ENCODE results near the gene CCDC73. TPM values are rescaled to one million over a fixed set of nuclear protein-coding genes. Genes with fewer than 3 reads are reported as not detected.

Gene CCDC73
- total and polyA plus RNA-seq, 10 of the 15 experiments (the other 5 are each of a cell fraction or from before 2014, with no cell fraction given) = 0.05 to 0.57 (median 0.14) TPM

DNA sequence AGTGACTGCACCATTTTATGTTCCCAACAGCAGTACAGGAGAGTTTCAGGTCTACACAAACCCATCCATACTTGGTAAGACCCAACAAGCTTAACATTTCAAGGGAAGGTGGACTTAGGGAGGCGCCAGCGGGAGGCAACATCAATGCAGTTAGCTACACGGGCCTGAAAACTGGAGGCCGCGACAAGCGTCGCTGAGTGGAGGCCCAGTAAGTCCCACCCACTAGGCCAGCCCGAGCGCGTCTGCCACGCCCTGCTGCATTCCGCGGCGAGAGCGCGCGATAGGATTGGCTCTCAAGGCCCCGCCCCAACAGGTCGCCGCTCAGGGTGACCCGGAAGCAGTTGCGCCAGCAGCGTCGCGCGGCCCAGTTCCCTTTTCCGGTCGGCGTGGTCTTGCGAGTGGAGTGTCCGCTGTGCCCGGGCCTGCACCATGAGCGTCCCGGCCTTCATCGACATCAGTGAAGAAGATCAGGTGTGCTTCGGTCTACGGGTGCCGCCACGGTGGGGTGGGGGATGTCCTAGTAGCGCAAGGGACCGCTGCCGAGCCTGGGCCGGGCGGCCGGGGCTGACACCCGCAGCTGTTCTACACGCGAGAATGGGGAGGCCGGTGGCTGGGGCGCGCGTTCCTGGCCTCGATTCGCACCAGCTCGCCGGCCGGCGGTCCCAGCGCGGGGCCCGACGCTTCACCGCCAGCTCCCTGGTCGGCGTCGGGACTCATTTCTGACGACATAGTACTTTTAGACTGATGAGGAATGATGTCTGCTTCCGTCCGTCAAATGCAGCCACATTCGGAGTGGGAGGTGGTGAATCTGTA is 210.8 kb downstream of the CCDC73 start, which contains the start of gene EIF3M (continued):
- TF ChIP-seq MYC (IDR thresholded peaks at IDR 0.05; ENCODE audit: insufficient read depth, insufficient read length, insufficient replicate concordance, low read length, severe bottlenecking) (peak; percentile 97), BMI1 (IDR thresholded peaks at IDR 0.05; ENCODE audit: borderline replicate concordance) (no peak), SPI1 (IDR thresholded peaks at IDR 0.05; ENCODE audit: borderline replicate concordance, insufficient read depth, low read depth, low read length) (peak; percentile 87), SIN3A (IDR thresholded peaks at IDR 0.05; ENCODE audit: low read depth, low read length) (peak; percentile 77), JUND (IDR thresholded peaks at IDR 0.05; ENCODE audit: low read depth, low read length) (no peak), NFYB (IDR thresholded peaks at IDR 0.05; ENCODE audit: insufficient read depth, low read depth, low read length) (peak; percentile 78), POLR2A (IDR thresholded peaks at IDR 0.05; ENCODE audit: low read depth, low read length) (peak; percentile 100), LARP7 (IDR thresholded peaks at IDR 0.05) (peak; percentile 77; the same call in 1 of the 2 replicates), IKZF1 (conservative IDR thresholded peaks at IDR 0.05) (peak; percentile 82), CREB1 (IDR thresholded peaks at IDR 0.05; ENCODE audit: low read depth) (peak; percentile 73; the same call in 1 of the 2 replicates), SIX5 (IDR thresholded peaks at IDR 0.05; ENCODE audit: low read depth, low read length, severe bottlenecking) (peak; percentile 5), RB1 (IDR thresholded peaks at IDR 0.05; ENCODE audit: borderline replicate concordance) (peak; percentile 60; the same call in 1 of the 2 replicates), NBN (IDR thresholded peaks at IDR 0.05) (0 out of 2 replicates have a peak, but pooled peaks have one; percentile 26), NR2C2 (IDR thresholded peaks at IDR 0.05; ENCODE audit: borderline replicate concordance, control insufficient read depth, insufficient read length, low read depth) (peak; percentile 95), MTA2 (IDR thresholded peaks at IDR 0.05; ENCODE audit: low read depth) (peak; percentile 85), NR2C1 (IDR thresholded peaks at IDR 0.05) (peak; percentile 99), GABPA (IDR thresholded peaks at IDR 0.05; ENCODE audit: low read depth) (peak; percentile 97), JUNB (IDR thresholded peaks at IDR 0.05) (no peak)
- TF ChIP-seq, protein P1, sequence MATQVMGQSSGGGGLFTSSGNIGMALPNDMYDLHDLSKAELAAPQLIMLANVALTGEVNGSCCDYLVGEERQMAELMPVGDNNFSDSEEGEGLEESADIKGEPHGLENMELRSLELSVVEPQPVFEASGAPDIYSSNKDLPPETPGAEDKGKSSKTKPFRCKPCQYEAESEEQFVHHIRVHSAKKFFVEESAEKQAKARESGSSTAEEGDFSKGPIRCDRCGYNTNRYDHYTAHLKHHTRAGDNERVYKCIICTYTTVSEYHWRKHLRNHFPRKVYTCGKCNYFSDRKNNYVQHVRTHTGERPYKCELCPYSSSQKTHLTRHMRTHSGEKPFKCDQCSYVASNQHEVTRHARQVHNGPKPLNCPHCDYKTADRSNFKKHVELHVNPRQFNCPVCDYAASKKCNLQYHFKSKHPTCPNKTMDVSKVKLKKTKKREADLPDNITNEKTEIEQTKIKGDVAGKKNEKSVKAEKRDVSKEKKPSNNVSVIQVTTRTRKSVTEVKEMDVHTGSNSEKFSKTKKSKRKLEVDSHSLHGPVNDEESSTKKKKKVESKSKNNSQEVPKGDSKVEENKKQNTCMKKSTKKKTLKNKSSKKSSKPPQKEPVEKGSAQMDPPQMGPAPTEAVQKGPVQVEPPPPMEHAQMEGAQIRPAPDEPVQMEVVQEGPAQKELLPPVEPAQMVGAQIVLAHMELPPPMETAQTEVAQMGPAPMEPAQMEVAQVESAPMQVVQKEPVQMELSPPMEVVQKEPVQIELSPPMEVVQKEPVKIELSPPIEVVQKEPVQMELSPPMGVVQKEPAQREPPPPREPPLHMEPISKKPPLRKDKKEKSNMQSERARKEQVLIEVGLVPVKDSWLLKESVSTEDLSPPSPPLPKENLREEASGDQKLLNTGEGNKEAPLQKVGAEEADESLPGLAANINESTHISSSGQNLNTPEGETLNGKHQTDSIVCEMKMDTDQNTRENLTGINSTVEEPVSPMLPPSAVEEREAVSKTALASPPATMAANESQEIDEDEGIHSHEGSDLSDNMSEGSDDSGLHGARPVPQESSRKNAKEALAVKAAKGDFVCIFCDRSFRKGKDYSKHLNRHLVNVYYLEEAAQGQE (IDR thresholded peaks at IDR 0.05; ENCODE audit: low read depth, low read length) = no peak
- TF ChIP-seq, protein P2, sequence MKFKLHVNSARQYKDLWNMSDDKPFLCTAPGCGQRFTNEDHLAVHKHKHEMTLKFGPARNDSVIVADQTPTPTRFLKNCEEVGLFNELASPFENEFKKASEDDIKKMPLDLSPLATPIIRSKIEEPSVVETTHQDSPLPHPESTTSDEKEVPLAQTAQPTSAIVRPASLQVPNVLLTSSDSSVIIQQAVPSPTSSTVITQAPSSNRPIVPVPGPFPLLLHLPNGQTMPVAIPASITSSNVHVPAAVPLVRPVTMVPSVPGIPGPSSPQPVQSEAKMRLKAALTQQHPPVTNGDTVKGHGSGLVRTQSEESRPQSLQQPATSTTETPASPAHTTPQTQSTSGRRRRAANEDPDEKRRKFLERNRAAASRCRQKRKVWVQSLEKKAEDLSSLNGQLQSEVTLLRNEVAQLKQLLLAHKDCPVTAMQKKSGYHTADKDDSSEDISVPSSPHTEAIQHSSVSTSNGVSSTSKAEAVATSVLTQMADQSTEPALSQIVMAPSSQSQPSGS (IDR thresholded peaks at IDR 0.05; ENCODE audit: low read length) = no peak
- TF ChIP-seq, protein P3, sequence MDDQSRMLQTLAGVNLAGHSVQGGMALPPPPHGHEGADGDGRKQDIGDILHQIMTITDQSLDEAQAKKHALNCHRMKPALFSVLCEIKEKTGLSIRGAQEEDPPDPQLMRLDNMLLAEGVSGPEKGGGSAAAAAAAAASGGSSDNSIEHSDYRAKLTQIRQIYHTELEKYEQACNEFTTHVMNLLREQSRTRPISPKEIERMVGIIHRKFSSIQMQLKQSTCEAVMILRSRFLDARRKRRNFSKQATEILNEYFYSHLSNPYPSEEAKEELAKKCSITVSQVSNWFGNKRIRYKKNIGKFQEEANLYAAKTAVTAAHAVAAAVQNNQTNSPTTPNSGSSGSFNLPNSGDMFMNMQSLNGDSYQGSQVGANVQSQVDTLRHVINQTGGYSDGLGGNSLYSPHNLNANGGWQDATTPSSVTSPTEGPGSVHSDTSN (IDR thresholded peaks at IDR 0.05; ENCODE audit: insufficient replicate concordance, low read depth, low read length) = no peak
- TF ChIP-seq, protein P4, sequence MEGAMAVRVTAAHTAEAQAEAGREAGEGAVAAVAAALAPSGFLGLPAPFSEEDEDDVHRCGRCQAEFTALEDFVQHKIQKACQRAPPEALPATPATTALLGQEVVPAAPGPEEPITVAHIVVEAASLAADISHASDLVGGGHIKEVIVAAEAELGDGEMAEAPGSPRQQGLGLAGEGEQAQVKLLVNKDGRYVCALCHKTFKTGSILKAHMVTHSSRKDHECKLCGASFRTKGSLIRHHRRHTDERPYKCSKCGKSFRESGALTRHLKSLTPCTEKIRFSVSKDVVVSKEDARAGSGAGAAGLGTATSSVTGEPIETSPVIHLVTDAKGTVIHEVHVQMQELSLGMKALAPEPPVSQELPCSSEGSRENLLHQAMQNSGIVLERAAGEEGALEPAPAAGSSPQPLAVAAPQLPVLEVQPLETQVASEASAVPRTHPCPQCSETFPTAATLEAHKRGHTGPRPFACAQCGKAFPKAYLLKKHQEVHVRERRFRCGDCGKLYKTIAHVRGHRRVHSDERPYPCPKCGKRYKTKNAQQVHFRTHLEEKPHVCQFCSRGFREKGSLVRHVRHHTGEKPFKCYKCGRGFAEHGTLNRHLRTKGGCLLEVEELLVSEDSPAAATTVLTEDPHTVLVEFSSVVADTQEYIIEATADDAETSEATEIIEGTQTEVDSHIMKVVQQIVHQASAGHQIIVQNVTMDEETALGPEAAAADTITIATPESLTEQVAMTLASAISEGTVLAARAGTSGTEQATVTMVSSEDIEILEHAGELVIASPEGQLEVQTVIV (IDR thresholded peaks at IDR 0.05; ENCODE audit: borderline replicate concordance, partially characterized antibody) = peak; percentile 86

Data from GM12878 (cell line).